Activated naive CD8-positive, alpha-beta T cell (primary cell): ENCODE measurements around the gene ATAD3C.
A peak's percentile ranks its signal among the peaks of the same experiment; 100 is the strongest.
"Not testable (repeated sequence)": the region's sequence is repeated elsewhere in the genome, so short reads cannot be mapped to it uniquely, and the experiment has no call there.

ENCODE experiments used
- H3K27ac Mint-ChIP-seq: one replicate; pipeline ENCODE4 v1.8.0; 2021; ENCODE audit warnings: mixed read lengths
- H3K27me3 Mint-ChIP-seq: one replicate; pipeline ENCODE4 v1.8.0; 2021; ENCODE audit warnings: mixed read lengths
- H3K36me3 Mint-ChIP-seq: one replicate; pipeline ENCODE4 v1.8.0; 2021; ENCODE audit warnings: mixed read lengths
- H3K4me1 Mint-ChIP-seq: one replicate; pipeline ENCODE4 v1.8.0; 2021; ENCODE audit warnings: low read depth, mixed read lengths
- H3K4me3 Mint-ChIP-seq: one replicate; pipeline ENCODE4 v1.8.0; 2021; ENCODE audit warnings: mild to moderate bottlenecking, mixed read lengths
- H3K9me3 Mint-ChIP-seq: one replicate; pipeline ENCODE4 v1.8.0; 2021; ENCODE audit warnings: low read depth, mixed read lengths

Gene ATAD3C

DNA sequence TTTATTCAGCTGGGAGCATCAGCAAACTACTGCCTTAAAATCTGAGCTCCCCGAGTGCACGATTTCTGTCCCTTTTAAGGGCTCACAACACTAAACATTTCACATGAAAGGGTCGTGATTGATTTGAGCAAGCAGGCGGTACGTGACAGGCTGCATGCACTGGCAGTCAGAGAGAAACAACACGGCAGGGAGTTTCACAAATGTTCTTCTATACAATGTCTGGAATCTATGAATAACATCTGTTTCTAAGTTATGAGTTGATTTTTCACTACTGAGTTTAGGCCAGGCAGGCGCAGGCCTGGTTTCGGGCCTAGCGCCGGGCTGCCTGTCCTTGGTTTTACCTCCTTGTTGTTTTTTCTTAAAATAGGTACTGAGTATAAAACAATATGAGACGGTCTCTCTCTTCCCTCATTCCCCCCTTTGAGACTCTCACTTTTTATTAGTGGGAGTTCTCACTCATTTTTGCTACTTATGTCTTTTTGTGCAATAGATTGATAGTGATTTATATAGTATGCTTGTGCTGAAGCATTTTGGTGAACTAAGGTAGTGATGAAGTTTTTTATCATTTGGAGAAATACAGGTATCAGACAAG is 37.1 kb upstream of the ATAD3C start:
- H3K4me1 Mint-ChIP-seq: peaks cover 17% of the 10 kb centered on the region
- not testable (repeated sequence) for H3K4me3 Mint-ChIP-seq, H3K27me3 Mint-ChIP-seq, H3K27ac Mint-ChIP-seq, H3K9me3 Mint-ChIP-seq, H3K36me3 Mint-ChIP-seq

- Mint-ChIP-seq H3K27ac (no peak overlapping the region), H3K36me3 (no peaks in the 10 kb centered on the region), H3K9me3 (no peaks in the 10 kb centered on the region), H3K27me3 (no peaks in the 10 kb centered on the region), H3K4me3 (no peak overlapping the region), H3K4me1 (peaks cover 2% of the 10 kb centered on the region)
Measured at GRCh38 chr1:1415751-1416150, 33.7 kb upstream of the ATAD3C start.

DNA sequence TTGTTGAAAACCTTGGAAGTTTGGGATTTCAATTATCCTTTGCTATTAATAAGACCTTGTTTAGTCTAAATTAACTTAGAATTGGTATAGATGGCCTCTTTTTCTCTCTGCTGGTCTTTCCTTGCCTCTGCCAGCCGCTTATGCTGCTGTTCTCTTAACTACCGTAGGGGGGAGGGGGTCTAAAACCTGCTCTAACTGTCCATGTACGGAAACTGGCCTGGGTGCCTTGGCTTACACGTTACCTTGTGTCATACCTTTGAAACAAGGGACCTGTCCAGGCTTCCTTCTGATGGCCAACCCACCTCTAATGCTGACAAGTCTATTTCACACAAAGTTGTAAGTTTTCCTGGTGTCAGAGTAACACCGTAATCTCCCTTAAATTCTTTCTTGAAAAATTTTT is 32.1 kb upstream of the ATAD3C start:
- not testable (repeated sequence) for H3K9me3 Mint-ChIP-seq, H3K36me3 Mint-ChIP-seq, H3K27ac Mint-ChIP-seq, H3K4me3 Mint-ChIP-seq, H3K4me1 Mint-ChIP-seq, H3K27me3 Mint-ChIP-seq

DNA sequence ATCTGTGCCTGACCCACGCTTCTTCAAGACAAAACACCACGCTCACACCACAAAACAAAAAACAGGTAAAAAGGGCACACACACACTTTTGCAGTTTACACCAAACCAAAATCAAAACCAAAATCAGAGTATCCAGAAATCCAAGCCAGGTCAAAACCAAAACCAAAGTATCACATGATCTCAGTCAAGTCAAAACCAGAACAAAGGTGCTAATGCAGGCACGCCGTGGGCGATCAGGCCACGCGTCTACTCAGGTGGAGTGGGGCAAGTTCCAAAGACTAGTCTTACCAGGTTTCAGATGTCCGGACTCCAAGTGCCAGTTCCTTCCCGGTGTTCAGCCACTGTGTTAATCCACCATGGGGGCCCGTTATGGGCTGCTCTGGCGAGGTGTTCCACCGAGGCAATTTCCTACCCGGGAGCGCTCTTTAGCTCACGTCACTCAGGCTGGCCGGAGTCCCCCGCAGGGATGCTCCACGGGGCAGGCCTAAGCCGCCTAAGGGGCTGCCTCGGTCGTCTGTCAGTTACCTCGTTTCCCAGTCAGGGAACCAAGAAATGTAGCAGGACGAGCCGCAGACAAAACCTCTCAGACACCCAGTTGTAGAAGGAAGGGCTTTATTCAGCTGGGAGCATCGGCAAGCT is 31.5 kb upstream of the ATAD3C start:
- H3K9me3 Mint-ChIP-seq, H3K27me3 Mint-ChIP-seq, H3K27ac Mint-ChIP-seq, H3K36me3 Mint-ChIP-seq, H3K4me1 Mint-ChIP-seq, H3K4me3 Mint-ChIP-seq: not testable (repeated sequence)

DNA sequence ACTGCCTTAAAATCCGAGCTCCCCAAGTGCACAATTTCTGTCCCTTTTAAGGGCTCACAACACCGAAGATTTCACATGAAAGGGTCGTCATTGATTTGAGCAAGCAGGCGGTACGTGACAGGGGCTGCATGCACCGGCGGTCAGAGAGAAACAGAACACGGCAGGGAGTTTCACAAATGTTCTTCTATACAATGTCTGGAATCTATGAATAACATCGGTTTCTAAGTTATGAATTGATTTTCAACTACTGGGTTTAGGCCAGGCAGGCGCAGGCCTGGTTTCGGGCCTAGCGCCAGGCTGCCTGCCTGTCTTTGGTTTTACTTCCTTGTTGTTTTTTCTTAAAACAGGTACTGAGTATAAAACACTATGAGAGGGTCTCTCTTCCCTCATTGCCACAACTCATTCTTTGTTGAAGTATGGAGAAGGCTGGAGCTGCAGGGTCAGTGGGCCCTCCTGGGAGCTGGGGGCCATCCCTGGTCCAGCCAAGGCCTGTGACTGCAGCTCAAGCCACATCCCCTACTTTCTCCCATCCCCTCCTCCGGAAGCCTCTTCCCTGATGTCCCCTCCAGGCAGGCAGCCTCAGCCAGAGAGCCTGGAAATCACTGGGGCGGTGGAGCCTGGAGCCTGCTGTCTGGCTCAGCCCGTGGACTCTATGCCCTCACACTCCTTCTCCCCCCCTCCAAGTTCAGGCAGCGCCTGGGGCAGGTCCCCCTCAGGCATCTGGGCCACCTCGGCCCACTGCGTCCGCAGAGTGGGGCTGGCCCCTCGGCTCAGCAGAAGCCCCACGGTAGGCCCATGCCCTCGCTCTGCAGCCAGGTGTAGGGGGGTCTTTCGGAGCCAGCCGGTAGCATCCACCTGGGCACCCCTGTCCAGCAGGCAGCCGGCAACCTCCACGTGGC is 30.8 kb upstream of the ATAD3C start:
- Mint-ChIP-seq H3K4me3 (no peak overlapping the region), H3K9me3 (no peaks in the 10 kb centered on the region), H3K36me3 (no peaks in the 10 kb centered on the region), H3K27me3 (no peaks in the 10 kb centered on the region), H3K27ac (no peak overlapping the region), H3K4me1 (peaks cover 2% of the 10 kb centered on the region)

DNA sequence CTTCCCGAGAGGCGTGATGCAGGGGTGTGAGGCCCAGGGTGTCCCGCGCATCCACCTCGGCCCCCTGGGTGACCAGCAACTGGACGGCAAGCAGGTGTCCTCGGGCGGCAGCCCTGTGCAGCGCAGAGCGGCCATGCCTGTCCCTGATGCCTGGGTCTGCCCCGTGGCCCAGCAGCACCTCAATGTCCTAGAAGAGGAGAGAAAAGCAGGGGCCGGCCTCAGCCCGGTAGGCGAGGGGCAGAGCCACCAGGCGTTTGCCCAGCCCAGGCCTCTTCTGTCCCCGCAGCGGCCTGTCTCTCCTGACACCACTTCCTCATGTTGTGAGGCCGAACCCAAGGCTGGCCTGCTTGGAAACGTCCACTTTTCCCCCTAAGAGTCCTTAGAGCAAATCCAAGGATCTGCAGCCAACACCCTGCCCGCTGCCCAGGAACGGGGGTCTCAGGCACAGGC is 30.1 kb upstream of the ATAD3C start:
- peaks cover 2% of the 10 kb centered on the region for H3K4me1 Mint-ChIP-seq
- H3K36me3 Mint-ChIP-seq: no peaks in the 10 kb centered on the region
- no peaks in the 10 kb centered on the region for H3K27me3 Mint-ChIP-seq
- H3K4me3 Mint-ChIP-seq: no peak overlapping the region
- H3K9me3 Mint-ChIP-seq: no peaks in the 10 kb centered on the region
- H3K27ac Mint-ChIP-seq: no peak overlapping the region

GRCh38 chr1:1419813-1420653 is 29.5 kb upstream of the ATAD3C start:
- Mint-ChIP-seq H3K4me1 (peaks cover 2% of the 10 kb centered on the region), H3K9me3 (no peaks in the 10 kb centered on the region), H3K27ac (no peak overlapping the region), H3K4me3 (no peak overlapping the region), H3K36me3 (no peaks in the 10 kb centered on the region), H3K27me3 (no peaks in the 10 kb centered on the region)

GRCh38 chr1:1420654-1421141 is 28.8 kb upstream of the ATAD3C start:
- peaks cover 2% of the 10 kb centered on the region for H3K4me1 Mint-ChIP-seq
- no peaks in the 10 kb centered on the region for H3K27me3 Mint-ChIP-seq
- peak overlapping the region; percentile 3 for H3K4me3 Mint-ChIP-seq

DNA sequence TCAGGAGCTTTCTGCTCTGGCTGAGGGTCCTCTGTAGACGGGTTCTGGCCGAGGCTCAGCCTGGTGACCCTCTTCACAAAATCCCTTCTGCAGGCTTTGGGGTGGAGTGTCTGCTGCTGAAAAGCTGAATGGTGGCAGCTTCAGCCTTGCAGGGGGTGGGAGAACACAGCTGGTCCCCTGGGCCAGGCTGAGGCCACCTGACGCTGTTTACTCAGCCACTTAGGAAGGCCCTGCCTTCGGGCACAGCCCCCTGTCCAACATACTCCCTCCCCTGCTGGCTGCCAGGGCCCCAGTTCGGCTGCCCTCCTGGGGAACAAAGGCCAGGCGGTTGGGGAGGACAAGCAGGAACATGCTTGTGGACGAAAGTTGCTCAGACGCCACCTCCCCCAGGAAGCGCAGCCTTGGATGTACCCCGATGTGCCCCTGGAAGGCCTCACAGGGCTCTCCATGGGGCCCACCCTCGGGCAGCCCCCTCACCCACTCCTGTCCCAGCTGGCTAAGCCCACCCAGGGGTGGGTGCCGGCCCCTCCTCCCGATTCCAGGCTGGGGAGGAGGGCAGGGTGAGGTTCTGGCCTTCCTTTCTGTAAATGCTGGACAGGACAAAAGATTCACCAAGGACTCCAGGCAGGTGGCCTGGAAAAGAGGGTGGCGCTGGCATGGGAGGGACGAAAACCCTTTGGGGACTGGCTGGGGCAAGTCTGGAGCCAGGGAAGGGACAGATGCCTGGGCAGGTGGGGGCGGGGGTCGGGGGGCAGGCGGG is 28.2 kb upstream of the ATAD3C start, which contains the start of gene ANKRD65:
Gene ANKRD65, minus strand, starts transcription at position 130 of the 760 bp plus-strand sequence. CDS start 271 bp downstream, outside the sequence.
- Mint-ChIP-seq H3K27ac (no peak within 1 kb of the TSS), H3K9me3 (no peaks in the 10 kb centered on the region), H3K36me3 (no peaks in the 10 kb centered on the region), H3K4me1 (peaks cover 2% of the 10 kb centered on the region), H3K27me3 (no peaks in the 10 kb centered on the region), H3K4me3 (peak within 1 kb of the TSS; percentile 23)

More at GRCh38 chr1:1420654-1421141, 28.8 kb upstream of the ATAD3C start:
- H3K9me3 Mint-ChIP-seq: no peaks in the 10 kb centered on the region
- H3K36me3 Mint-ChIP-seq: no peaks in the 10 kb centered on the region
- H3K27ac Mint-ChIP-seq: no peak overlapping the region

GRCh38 chr1:1421907-1422464 is 27.5 kb upstream of the ATAD3C start:
- H3K4me1 Mint-ChIP-seq: peaks cover 2% of the 10 kb centered on the region
- no peaks in the 10 kb centered on the region for H3K27me3 Mint-ChIP-seq
- H3K36me3 Mint-ChIP-seq: no peaks in the 10 kb centered on the region
- H3K4me3 Mint-ChIP-seq: no peak overlapping the region
- no peak overlapping the region for H3K27ac Mint-ChIP-seq
- no peaks in the 10 kb centered on the region for H3K9me3 Mint-ChIP-seq

DNA sequence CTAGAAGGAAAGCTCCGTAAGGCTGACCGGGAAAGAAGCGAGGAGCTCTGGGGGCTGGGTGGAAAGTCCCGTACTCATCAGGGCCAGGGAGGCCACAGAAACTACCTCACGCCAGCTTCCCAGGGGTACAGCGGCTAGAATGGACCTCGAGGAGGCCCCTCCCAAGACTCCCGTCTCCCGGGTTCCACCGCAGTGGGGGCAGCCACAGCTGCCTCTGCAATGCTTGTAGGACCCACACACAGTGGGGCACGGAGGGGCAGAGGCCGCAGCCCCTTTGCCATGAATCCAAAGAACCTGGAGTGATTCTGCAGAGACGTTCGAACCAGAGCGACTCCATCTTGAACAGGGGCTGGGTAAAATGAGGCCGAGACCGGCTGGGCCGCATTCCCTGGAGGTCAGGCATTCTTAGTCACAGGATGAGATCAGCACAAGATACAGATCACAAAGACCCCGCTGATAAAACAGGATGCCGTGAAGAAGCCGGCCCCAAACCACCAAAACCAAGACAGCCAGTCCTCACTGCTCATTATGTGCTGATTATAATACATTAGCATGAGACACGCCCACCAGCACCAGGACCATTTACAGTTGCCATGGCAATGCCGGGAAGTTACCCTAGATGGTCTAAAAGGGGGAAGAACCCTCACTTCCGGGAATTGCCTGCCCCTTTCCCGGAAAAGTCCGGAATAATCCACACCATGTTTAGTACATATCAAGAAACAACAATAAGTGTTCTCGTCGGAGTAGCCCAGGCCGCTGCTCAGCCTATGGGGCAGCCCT is 26.8 kb upstream of the ATAD3C start:
- H3K27me3 Mint-ChIP-seq: no peaks in the 10 kb centered on the region
- H3K27ac Mint-ChIP-seq: no peak overlapping the region
- H3K36me3 Mint-ChIP-seq: no peaks in the 10 kb centered on the region
- peaks cover 2% of the 10 kb centered on the region for H3K4me1 Mint-ChIP-seq
- no peaks in the 10 kb centered on the region for H3K9me3 Mint-ChIP-seq
- H3K4me3 Mint-ChIP-seq: no peak overlapping the region

GRCh38 chr1:1423245-1423597 is 26.3 kb upstream of the ATAD3C start:
- Mint-ChIP-seq H3K27ac (no peak overlapping the region), H3K36me3 (no peaks in the 10 kb centered on the region), H3K27me3 (no peaks in the 10 kb centered on the region), H3K4me3 (no peak overlapping the region), H3K4me1 (peaks cover 2% of the 10 kb centered on the region), H3K9me3 (no peaks in the 10 kb centered on the region)

DNA sequence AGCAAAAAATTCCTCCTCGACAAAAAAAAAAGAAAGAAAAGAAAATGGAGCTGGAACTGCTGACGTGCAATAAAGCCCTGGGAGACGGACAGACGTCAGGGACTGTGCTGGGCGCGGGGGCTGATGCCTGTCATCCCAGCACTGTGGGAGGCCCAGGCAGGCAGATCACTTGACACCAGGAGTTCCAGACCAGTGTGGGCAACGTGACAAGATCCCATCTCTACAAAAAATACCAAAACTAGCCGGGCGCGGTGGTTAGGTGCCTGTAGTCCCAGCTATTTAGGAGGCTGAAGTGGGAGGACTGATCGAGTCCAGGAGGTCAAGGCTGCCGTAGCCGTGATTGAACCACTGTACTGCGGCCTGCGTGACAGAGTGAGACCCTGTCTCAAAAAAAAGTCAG is 24.8 kb upstream of the ATAD3C start:
- Mint-ChIP-seq H3K36me3 (no peaks in the 10 kb centered on the region), H3K4me3 (no peak overlapping the region), H3K9me3 (no peaks in the 10 kb centered on the region), H3K4me1 (peaks cover 3% of the 10 kb centered on the region), H3K27ac (no peak overlapping the region), H3K27me3 (peaks cover 3% of the 10 kb centered on the region)
